HPDE6-E6E7 (cell line): ENCODE data around the gene SULT1C2.
"Not testable (repeated sequence)": the region's sequence is repeated elsewhere in the genome, so short reads cannot be mapped to it uniquely, and the experiment has no call there.

ENCODE experiments used
- DNase-seq: peaks from one replicate; pipeline ENCODE4 v3.0.0; 2011; ENCODE audit warnings: missing footprints; ENCODE audit errors: extremely low spot score

SULT1C2 gene

DNA sequence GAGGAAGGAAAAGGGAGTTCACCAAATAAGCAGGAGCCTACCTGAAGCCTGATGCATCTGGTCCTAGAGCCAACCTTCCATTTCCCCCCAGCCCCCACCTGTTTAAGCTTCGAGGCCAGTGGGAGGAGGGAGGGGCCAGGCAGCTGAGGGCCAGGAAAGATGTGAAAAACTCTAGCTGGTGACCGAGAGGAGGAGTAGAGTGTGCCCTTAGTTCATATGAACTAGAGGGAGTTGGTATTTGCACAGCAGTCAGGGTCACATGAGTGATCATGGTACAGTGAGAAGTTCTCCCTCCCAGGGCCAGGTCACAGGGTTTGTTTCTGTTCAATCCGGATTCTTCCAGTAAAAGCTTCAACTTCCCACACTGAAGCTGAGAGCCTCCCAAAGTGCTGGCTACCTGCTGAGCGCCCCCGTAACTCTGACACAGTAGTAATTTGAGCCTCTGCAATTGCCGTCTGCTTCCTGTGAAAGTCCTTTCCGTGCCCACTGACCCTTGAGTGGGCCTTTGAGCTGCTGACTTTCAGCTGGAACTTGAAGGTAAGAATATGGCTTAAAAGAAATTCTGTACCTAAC is at the start of gene SULT1C2:
SULT1C2 (plus strand) TSS at position 362 of the 573 bp plus-strand sequence. CDS start 4,773 bp downstream, outside the sequence.
- no peak for DNase-seq

DNA sequence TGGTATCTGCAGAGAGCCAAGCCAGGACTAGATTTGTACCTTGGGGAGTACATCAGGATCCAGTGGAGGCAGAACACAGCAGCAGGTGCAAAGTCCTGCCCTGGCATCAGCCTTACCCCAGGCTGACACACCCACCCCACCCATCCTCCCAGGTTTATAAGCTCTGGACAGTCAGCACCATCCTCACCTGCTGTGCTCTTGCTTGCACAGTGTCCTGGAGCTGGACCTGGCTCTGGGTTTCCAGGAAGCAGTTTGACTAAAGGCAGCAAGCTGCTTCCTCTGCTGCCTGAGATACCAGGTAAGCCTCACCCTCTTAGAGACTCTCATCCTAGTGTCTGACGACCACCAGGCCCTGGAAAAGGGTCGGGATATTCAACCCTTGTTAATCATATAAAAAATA is 48.9 kb upstream of the SULT1C2 start, which contains the start of gene SULT1C3:
SULT1C3 (plus strand) TSS at position 183 of the 400 bp plus-strand sequence. CDS start 7,227 bp downstream, outside the sequence.
- no peak for DNase-seq

DNA sequence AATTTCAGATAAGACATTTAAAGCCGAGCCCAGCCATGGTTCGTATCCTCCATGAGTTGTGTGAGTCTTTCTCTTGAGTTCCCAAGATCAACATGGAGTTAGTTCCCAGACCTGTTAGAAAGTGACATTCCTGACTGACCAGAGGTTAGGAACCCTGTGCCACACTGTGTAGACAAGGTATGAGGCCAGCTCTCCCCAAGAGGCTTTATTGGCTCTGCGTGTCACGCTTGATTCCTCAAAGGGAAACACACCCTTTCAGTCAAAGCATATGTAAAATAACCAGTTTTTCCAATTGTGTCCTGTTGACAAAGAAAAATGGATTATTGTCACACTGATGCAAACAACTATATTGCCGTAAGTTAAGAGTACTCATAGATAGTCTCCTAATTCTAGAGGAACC is 47.7 kb upstream of the SULT1C2 start:
- no peak for DNase-seq

DNA sequence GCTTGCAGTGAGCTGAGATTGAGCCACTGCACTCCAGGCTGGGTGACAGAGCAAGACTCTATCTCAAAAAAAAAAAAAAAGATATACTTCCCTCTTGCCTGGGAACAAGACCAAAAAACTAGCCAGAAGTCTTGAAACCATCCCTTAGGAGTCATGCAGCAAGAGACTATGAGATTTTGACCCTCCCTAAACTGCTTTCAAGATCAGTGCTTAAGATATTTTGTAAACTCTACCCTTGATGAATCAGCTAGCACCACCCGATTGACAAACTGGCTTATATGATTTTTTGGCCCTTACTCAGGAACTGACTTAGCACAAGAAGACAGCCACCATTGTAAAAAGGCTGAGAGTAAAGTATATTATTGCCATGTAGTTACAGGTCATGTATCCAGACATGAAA is 45.1 kb upstream of the SULT1C2 start:
- no peak for DNase-seq

DNA sequence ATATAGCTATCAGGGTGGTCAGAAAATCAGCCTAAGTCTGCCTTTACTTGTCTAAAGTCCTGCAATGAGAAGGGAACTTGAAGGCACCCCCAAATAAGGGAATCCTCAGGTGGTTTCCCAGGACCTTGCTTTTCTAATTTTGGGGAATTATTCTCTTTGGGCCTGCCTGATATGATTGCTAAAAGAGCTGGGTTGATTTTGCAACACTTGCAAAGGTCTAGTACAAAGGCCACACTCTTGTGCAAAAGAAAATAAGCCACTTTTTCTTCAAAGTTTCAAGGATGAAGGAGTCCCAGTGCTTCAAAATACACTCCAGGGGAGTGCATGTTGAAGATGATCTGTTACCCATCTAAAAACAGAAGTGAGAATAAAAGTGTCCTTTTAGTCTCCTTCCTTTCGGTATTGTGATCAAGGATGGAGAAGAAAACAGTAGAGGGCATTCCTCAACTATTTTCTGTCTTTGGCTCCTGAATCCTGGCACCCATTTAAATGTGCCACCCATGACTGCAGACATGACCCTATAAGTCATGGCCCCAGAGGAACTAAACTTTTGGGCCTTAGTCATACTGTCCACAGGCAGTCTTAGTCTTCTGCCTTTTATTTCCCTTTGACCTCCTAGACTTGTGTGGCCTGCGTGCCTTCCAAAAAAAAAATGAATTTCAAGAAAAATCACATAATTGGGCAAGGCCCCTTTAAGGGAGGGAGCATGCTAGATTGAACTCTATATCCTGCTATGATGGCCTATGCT is 43.9 kb upstream of the SULT1C2 start:
- no peak for DNase-seq

DNA sequence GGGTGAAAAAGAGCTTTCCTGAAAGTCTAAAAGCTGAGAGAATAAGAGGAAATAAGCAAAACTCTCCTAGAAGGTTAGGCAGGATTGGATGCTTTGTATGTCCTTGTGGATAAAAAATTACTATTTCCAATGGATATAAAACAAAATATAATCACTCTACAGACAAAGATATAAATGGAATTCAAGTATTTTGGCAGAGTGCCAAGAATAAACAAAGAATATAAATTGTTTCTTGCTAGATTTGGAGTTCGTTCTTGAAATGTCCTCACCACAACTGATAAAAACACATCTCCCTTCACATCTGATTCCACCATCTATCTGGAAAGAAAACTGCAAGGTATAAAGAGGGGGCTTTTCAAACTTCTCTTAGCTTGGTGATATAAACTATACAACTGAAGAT is 35.6 kb upstream of the SULT1C2 start:
- DNase-seq, result no peak

DNA sequence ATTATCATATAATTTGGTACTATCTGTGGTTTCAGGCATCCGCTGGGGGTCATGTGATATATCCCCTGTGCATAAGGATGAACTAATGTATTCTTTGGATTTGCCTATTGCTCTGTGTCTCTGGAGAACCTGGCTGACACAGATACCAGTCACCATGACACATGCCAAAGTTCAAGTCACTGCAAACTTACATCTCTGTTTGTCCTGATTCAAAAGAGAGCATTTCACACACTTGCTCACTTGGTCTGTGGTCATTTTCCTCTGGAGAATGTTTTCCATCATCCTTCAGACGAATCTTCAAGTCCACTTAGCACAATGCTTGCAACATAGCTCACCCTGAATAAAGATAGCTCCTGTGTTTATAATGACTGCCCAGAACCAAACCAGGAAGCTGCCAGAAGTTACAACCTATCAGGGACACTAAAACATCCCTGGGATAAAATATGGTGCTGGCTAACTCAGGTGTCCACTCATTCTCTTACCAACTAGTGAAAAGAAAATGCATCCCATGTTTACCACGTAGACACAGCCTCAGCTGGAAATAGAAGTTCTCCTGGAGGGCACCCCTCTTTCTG is 30.9 kb upstream of the SULT1C2 start:
- DNase-seq, result no peak

DNA sequence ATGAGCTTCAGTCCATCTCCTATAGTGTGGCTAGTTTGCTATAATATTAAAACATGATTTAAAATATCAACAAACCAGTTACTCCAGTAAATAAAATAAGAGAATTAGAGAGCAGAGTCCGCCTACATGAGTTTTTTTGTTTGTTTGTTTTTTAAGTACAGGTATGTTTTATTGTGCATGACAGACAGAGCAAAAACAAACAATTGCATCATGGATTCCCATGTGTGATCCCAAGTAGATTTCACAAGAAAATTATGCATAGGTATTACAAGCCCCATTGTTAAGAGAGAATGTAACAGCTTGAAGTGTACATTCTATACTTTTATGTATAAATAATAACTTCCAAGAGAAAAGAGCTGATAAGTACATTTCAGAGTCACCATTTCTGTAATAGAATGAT is 27.9 kb upstream of the SULT1C2 start:
- DNase-seq, result no peak

DNA sequence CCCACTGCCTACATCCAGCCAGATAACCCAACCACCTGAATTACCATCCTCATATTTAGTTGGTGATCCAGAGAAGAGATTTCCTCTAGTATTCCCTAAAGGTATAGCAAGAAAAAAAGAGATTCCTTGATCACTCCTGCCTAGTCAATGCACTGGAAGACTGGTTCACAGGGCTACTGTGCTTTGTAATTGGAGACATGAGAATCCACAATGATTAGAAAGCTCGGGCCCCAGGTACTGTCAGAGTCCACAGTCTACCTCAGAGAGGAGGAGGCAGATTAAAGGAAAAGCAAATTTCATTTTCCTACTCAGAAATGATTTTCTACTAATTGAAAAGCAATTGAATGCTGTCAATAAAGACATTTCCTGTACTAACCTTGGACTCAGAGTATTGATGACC is 26.7 kb upstream of the SULT1C2 start:
- DNase-seq, result no peak

DNA sequence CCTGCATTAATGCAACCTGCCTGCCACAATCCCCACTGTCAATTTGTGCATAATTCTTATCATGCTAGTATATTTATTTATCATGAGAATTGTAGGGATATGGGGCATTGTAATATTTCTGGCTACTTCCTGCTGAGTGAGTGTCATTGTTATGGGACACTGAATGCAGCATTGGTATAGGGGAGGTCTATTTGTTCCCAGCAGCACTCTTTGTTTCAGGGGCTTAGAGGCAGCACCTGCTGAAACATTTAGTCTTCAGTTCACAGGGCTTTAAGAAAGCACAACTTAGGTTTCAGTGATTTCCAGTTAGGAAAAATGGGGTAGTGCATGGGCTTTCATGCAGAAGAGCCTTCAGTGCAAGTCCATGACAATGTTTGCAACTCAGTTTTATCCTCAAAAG is 25.3 kb upstream of the SULT1C2 start:
- no peak for DNase-seq

DNA sequence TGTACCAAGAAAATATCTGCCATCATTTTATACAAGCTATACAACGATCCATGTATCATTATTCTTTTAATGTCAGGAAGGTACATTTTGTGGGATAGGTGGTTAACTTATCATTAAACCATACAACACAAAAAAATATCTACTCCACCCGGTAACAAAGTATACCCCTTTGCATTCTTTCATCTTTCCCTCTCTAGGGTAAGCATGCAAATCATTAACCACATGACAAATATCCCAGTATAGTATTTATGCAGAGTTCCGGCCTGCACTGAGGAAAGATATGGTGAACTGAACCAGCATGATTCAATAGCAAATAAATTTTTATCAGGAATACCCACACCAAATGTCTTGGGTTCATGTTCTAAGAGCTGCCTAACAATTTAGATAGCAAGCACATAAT is 22.5 kb upstream of the SULT1C2 start:
- DNase-seq, result no peak

DNA sequence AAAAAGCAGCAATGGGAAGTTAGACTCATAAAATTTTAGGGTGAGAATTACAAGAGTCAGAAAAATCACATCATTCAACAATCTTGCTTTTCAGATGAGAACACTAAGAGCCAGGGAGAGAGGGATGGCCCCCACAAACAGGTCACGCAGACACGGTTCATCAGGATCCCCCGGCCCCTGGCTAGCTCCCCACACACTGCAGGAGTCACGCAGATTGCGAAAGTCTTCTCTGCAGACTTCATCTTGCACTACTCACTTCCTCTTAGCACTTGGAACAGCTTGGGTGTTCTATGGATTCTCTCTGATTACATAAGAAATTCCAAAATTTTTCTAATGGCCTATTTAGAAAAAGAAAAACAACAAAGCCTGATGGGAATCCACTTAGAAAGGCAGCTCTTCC is 21.6 kb upstream of the SULT1C2 start:
- DNase-seq, result no peak

DNA sequence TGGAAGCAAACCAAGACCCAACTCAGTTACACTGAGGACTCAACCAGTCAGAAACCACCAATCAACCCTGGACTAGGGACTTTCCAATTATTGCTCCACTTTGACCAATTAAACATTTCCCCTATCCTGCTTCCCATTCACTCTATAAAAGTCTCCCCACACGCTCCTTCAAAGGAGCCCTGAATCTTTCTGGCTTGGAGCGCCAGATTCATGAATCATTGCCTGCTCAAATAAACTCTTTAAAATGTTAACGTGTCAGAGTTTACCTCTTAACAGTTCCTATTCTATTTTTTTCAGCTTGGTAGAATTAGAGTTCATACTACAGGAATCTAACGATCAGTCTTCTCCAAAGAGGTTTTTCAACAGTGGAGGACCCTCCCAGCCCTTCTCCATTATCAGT is 20.7 kb upstream of the SULT1C2 start:
- no peak for DNase-seq

DNA sequence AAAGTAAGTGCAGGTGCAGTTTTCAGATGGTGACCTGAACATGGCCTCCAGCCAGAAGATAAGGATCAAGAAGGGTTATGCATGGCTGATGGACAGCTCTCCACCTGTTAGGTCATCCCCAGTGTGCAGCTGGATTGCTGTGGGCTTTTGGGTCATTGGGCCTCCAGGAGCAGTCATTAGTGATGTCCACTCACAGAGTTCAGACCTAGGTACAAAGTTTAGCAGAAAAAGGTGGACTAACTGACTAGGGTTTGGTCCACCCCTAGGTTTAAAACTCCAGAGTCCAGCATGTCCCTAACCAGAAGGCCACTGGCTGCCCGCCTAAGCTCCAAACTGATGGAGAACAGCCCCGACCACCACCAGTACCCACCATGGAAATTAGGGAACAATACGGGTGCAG is 18.3 kb upstream of the SULT1C2 start:
- no peak for DNase-seq

DNA sequence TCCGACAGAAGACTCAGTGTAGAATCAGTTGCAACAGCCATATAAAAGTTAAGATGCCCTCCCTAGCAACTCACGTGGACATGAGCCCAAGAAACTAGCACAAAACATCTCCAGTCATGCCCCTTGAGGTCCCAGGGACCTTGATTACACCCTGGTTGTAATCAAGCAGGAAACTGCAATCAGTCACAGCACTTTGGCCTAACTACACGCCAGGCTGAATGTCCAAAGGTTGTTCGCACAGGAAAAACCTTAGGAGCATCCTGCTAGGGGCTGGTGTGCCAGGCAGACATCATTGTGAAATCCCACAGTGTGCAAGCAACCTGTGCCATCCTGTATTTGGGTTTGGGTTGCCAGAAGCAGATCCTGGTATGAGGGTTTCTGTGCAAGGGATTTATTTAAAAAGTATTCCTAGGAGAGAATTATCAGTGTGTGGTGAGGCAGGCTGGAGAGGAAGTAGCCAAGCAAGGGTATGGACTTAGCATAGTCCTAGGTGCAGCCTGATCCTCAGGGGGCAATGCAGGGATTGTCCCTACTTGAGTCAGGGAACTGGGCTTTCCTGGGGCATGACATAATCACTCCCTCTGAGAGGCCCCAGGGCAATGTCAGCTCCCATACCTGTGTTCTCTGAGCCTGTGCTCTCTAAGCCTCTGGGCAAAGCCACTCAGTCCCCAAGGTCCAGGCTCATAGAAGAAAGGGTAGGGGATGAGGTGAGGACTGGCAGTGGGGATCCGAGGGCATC is 17.8 kb upstream of the SULT1C2 start:
- no peak for DNase-seq

DNA sequence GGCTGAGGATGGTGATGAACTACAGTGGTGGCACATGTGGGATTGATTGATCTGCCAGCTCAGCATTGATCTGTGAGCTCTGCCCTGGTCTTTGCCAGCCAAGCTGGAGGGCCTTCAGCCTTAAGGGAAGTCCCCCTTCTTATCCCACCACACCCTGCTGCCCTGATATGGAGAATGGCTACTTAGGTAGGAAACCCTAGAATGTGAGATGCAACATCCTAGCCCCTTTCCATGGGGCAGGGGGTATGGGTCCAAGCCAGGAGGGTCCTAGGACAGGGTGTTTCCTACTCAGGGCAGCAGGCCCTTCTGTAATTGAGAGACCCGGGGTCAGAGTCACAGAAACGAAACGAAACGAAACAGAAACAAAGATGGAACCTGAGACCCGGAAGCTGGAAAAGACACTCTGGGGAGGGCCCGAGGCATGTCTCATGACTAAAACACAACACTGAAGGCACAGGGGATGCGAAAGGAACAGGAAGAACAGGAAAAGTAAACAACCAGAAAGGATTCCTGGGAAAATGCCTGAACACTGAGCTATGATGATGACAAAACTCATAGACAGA is 16.9 kb upstream of the SULT1C2 start:
- DNase-seq, result peak; percentile 81

DNA sequence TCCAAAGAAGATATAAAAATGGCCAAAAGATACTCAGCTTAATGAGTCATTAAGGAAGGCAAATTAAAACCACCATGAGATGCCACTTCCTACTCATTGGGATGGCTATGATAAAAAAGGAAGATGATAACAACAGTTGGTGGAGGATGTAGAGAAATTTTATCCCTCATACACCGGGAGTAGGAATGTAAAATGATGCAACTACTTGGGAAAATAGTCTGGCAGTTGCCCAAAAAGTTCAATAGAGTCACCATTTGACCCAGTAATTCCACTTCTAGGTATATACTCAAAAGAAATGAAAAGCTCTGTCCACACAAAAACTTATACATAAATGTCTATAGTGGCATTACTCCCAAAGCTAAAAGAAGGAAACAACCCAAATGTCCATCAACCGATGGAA is 10.1 kb upstream of the SULT1C2 start:
- DNase-seq, result no peak

DNA sequence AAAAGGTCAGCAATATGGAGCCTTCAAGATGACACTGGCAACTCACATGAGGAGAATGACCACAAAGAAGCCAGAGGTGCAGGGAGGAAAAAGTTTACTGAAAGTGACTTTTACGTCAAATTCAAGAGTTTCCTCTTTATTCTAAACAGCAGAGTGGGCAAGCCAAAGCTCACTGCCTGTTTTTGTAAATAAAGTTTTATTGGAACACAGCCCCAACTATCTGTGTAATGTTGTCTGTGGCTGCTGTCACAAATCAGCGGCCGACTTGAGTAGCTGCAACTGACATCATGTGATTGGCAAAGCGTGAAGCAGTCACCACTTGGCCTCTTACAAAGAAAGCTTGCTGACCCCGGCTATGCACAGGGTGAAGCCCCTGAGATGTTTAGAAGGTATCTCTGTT is 9.2 kb upstream of the SULT1C2 start:
- DNase-seq, result no peak

DNA sequence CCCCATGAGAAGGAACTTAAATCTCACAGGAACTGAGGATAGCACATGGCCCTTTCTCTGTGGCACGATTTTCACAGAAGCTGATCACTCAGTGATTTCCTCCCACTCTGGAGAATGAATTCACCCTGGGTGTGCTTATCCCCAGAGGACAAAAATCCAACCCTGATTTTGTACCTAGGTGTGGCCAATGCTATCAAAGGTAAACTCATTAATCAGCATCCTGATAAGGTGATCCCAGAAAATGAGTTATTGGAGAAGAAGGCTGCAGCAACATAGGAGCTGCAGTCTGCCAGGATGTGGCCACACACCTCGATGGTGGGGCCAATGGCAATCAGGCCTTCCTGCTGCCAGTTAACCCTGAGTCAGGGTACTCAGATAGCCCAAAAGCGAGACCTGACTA is 8.2 kb upstream of the SULT1C2 start:
- no peak for DNase-seq

DNA sequence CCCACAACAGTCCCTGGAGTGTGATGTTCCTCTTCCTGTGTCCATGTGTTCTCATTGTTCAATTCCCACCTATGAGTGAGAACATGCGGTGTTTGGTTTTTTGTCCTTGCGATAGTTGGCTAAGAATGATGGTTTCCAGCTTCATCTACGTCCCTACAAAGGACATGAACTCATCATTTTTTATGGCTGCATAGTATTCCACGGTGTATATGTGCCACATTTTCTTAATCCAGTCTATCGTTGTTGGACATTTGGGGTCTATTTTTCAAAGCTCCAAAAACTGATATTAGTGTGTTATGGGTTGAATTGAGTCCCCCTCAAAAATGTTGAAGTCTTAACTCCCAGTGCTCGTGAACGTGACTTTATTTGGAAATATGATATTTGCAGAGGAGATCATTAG is 4.1 kb upstream of the SULT1C2 start:
- not testable (repeated sequence) for DNase-seq

DNA sequence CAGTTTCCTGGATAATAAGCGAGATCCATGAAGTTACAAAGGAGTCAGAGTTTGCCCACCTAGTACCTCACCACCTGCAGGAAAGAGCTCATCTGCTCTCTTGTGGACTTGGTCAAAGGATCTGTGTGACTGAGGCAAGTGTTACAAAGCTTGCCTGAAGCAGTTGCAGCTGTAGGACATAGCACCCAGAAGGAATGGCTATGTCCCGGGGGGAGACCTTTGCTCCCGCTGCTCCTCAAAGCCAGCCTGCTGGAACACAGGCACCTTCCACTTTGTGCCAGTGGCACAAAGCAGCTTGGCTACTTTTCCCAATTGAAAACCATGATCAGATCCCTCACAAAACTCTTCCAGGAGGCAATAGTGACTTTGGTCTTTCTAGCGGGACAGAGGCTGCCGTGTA is 3.1 kb upstream of the SULT1C2 start:
- no peak for DNase-seq

DNA sequence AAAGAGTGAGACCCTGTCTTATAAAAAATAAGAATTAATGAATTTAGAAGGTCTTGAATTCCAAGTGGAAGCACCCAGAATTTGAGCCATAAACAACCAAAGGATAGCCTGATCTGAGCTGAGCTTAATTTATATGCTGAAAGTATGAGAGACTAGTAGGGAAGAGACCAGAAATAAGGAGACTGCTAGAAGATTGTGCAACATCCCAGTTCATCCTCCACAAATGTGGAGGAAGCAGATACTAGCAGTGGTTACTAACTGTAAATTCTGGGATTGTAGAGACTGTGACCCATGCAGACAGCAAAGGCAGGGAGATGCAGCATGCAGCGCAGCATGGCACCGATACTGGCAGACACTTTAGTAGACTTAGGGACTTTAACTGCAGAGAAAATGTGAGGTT is 1.5 kb upstream of the SULT1C2 start:
- DNase-seq, result no peak
